NAMALWA (cell line): Measurements from ENCODE around the gene PAQR4.

Experiments used
- DNase-seq: peaks from one replicate; pipeline ENCODE4 v3.0.0-alpha.2; 2015; ENCODE audit warnings: low spot score

The PAQR4 gene

DNA sequence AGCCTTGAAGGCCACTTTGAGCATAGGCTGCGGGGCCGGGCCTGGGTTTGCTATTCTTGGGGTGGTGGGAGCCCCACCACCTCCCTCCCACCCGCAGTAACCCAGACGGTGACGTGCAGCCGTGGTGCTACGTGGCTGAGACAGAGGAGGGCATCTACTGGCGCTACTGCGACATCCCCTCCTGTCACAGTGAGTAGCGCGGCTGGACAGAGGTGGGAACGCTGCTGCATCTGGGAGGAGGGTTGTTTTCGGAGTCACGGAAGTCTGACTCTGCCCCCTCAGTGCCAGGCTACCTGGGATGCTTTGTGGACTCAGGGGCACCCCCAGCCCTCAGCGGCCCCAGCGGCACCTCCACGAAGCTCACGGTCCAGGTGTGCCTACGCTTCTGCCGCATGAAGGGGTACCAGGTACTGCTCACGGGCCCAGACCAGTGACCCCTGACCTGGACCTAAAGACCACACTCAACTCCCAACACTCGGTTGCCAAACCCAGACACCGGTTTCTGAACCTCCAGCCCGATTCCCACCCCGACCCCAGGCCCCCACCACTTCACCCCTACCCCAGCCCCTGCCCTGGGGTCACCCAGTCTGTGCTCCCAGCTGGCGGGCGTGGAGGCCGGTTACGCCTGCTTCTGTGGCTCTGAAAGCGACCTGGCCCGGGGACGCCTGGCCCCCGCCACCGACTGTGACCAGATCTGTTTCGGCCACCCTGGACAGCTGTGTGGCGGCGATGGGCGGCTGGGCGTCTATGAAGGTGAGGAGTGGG, 2.9 kb upstream of the PAQR4 start:
- DNase-seq: no peak

DNA sequence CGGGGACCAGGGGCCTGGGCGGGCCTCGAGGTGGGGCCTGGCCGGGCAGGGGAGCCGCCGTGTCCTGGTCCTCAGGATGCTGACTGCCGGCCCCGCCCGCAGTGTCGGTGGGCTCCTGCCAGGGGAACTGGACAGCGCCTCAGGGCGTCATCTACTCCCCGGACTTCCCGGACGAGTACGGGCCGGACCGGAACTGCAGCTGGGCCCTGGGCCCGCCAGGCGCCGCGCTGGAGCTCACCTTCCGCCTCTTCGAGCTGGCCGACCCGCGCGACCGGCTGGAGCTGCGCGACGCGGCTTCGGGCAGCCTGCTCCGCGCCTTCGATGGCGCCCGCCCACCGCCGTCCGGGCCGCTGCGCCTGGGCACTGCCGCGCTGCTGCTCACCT, 2.3 kb upstream of the PAQR4 start:
- DNase-seq: no peak

DNA sequence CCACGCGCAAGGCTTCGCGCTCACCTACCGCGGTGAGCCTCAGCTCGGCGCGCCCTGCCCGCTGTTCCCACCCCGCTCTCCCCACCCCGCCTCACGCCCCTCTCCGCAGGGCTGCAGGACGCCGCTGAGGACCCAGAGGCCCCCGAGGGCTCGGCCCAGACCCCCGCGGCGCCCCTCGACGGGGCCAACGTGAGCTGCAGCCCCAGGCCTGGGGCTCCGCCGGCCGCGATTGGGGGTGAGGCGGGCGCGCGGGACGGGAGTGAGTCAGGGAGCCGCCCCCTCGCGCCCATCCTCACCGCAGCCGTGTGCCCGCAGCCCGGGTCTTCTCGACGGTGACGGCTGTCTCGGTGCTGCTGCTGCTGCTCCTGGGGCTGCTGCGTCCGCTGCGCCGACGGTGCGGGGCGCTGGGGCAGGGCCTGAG, 1.9 kb upstream of the PAQR4 start:
- DNase-seq: no peak

DNA sequence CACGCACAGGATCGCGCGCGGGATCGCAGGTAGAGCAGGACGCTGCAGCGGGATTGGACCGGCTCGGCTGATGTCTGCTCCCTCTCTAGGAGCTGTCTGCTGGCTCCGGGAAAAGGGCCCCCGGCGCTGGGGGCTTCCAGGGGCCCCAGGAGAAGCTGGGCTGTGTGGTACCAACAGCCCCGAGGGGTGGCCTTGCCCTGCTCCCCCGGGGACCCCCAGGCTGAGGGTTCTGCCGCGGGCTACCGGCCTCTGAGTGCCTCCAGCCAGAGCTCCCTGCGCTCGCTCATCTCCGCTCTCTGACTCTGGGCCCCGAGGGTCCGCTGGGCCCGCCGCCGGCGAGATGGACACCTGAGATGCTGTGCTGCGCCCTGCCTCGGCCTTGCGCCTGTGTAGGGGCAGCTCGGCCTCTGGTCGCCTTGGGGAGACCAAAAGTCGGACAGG, 1.4 kb upstream of the PAQR4 start:
- DNase-seq: no peak

DNA sequence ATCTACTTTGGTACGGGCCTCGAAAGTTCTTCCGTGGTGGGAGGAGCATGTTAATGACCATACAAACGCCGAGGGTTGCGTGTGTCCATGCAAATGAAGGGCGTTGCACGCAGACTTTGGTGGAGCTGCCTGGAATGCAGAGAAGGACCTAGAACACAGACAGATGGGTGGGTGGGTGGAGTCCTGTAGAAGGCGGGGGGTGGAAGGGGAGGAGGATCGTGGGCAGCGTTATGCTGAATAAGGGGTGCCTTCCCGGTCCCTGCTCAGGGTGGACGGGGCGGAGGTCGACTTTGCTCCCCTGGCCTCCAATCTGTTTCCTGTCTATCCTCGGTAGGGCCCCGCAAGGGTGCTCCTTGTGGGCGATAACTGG, 795 bp upstream of the PAQR4 start:
- peak; percentile 85 for DNase-seq

DNA sequence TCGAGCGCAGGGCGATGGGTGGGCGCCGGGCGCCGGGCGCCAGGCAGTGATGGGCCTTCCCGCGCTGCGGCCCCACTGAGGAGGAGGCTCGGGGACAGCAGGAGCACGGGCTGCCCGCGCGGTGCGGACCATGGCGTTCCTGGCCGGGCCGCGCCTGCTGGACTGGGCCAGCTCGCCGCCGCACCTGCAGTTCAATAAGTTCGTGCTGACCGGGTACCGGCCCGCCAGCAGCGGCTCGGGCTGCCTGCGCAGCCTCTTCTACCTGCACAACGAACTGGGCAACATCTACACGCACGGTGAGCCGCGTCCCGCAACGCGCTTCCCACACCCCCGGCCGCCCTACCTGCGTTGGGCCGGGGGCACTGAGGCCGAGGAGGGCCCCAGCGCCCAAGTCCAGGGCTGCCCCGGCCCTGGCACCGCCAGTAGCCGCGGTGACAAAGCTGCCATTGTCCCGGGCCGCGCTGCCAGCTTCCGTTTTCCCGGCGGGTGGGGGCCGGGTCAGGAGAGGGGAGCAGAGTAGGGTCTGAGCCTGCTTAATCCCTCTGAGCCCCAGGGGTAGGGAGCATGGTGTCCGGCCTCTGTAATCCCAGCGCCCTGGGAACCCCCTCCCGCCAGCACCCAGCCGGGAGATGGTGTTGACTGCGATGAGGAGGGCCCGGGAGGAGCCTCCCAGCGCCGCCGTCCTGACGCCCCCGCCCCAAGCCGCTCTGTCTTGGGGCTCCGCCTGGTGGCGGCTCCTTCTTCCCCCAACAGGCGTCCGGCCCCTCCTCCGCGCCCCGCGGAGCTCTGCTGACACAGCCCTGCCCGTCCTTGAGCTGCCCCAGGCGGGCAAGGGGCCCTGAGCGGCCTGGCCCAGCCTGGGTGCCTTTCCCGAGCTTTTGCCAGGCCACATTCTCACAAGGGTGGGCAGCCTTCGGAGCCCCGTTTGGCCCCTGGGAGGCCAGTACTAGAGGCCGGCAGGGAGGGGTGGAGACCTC, 685 bp downstream of the PAQR4 start:
- DNase-seq: peak; percentile 89

DNA sequence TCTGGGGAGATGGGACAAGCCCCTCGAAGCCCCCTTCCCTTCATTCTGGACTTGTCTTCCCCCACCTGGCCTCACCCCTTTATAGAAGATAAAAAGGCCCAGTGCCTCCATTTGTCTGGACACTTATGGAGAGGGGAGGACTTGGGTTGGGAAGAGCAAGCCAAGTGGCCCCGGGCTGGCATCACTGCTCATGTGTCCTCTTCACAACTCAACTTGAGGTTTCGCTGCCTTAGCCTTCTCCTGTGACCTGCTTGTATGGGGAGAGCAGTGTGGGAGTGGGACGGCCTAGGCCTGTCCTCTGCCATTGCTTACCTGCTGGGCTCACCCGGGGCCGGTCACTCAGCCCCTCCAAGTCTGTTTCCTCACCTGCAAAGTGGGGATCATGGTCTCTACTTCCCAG, 1.4 kb downstream of the PAQR4 start:
- no peak for DNase-seq

DNA sequence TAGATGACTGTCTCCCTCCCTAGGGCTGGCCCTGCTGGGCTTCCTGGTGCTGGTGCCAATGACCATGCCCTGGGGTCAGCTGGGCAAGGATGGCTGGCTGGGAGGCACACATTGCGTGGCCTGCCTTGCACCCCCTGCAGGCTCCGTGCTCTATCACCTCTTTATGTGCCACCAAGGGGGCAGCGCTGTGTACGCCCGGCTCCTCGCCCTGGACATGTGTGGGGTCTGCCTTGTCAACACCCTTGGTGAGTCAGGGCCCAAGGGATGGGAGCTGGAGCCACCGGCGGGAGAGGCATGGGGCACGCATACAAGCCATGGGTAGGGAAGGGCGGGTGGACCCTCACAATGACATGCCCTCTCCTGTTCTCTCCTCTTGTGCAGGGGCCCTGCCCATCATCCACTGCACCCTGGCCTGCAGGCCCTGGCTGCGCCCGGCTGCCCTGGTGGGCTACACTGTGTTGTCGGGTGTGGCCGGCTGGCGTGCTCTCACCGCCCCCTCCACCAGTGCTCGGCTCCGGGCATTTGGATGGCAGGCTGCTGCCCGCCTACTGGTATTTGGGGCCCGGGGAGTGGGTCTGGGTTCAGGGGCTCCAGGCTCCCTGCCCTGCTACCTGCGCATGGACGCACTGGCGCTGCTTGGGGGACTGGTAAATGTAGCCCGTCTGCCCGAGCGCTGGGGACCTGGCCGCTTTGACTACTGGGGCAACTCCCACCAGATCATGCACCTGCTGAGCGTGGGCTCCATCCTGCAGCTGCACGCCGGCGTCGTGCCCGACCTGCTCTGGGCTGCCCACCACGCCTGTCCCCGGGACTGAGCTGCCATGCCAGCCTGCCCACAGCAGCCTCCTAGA, 2.2 kb downstream of the PAQR4 start:
- DNase-seq: no peak

DNA sequence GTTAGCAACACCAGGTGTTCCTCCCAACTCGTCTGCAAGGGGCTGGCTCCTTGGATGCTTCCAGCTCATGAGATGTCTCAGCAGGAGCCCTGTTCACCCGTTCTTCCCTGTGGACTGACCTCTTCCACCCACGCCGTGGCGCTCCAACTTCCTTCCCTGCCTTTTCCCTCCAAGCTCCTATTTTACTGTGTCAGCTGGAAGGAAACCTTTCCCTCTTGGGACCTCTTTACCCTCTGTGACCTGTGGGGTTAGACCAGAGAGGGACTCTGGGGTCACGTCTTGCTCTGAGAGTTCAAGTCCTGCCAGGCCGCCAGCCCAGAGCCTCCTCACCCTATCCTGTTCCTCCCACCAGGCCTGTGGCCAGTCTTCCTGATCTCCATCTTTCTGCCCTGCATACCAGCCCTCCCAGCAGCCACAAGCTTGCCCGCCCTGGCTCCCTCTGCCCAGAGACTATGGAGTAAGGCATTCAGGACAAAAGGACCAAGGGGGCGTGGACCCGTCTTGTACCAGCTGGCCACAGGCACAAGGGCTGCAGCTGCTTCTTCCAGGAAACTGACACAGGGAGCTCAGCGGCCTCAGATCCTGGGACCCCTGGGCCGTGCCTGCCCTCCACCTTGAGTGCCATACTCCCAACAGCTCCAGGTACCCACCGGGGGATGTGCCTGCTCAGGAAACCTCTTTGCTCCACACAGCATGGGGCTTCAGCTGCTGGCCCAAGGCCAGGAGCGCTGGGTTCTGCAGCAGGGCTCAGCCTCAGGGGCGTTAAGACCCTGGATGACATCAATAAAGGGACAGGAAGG, 3.0 kb downstream of the PAQR4 start:
- DNase-seq: no peak

DNA sequence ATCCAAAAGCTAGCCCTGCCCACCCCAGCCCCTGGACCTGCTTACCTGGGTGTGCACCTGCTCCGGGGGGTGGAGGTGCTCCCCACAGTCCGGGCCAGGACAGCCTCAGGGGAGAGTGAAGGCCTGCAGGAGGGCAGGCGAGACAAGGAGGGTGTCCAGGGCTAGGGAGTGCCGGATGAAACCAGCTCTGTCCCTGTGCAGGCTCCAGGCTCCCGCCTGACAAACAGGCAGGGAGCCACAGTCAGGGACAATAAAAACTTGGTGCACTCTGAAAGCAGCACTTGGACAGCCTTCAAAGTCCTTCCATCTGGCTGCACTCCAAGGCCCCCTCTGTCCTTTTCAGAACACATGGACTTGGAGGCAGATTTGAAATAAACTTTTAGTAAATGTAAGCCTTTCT, 3.9 kb downstream of the PAQR4 start:
- no peak for DNase-seq

DNA sequence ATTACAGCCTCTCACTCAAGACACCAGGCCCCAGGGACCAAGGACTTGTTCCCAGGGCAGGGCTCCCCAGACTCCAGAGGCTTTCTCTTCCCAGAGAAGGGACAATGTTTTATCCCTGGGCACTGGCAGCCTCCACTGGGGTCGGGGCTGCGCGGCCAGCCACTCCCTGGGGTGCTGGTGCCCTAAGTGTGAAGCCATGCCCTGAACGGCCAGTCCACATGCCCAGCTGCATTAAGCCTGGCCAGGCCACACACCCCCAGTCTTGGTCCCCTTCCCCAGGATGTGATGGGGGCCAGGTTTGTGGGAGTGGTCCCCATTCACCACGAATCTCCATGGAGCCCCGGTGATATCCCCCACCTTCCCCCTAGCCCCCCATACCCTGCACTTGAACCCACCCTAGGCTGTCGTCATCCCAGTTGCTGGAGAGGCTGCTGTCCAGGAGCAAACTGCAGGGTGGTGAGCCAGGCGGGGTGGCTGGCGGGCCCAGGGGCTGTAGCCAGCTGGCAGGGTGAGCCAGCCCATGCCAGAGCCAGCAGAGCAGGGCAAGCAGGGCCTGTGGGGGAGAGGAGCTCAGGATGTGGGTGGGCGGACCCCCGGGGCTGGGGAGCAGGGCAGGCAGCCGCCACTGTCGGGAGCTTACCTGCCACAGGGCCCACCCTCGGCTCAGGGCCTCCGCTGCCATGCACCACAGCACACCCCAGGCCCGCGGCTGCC, 4.6 kb downstream of the PAQR4 start:
- no peak for DNase-seq

DNA sequence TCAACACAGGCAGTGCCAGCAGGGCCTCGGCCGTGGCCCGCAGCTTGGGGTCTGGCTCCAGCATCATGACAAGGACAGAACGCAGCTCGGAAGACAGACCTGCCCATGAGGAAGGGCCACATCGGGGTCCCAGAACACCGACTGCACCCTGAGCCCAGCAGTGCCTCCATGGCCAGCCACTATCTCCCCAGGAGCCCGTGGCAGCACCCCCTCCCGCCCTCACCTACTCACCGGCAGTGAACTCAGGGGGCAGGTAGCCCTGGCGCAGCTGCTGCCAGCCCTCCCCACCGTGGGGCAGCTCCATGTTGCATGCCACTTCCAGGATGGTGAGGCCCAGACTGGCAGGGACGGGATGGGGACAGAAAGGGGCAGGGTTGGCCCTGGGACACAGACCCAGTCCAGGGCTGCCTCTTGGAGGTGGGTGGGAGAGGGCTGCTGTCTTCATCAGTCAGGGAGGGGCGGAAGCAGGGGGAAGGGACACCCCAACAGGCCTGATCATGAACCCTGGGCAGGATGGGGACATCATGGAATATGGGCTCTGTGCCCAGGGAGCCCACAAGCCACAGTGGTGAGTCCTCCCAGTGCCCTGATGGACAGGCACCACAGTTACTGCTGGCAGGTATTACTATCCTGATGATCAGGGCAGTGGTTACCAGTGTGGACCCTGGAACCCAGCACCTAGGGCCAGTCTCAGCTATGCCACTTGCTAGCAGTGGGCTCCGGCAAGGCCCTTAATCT, 5.3 kb downstream of the PAQR4 start:
- no peak for DNase-seq

DNA sequence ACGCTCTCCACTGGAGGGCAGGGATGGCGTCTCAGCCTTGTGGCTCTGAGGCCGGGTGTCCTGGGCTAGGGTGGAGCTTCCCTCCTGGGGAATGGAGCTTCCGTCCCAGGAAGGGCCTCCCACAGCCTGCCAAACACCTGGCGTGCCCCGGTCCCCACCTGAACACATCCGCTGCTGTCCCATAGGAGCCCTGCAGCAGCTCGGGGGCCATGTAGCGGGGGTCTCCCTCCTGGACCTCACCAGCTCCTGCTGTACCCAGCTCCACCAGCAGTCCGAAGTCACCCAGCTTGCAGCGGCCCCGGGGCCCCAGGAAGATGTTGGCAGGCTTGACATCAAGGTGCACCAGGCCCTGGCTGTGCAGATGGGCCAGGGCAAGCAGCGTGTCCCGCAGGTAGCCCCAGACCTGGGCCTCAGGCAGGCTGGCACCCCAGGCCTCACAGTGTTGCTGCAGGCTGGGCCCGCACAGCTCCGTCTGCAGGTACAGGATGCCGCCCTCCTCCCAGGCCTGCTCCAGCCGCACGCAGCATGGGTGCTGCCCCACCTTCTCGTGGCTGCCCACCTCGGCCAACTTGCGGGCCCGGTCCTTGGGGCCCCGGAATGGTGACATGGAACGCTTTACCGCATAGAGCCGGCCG, 6.1 kb downstream of the PAQR4 start:
- DNase-seq: no peak

DNA sequence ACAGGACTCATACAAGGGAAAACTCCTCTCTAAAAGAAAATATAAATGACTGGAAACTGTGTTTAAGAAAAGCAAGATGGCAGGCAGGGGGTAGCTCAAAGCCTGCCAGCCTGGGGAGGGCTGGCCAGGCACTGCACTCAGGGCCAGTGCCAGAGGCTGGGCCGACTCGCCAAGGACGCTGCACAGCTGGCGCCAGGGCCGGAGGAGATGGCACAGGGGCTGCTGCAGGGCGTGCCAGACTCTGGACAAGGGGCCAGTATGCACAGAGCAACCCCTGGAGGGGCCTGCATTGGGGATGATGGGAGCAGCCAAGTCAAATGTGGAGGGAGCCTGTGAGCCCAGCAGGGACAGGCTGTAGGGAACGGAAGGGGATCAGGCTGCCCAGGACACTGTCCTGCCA, 7.1 kb downstream of the PAQR4 start:
- DNase-seq: no peak

DNA sequence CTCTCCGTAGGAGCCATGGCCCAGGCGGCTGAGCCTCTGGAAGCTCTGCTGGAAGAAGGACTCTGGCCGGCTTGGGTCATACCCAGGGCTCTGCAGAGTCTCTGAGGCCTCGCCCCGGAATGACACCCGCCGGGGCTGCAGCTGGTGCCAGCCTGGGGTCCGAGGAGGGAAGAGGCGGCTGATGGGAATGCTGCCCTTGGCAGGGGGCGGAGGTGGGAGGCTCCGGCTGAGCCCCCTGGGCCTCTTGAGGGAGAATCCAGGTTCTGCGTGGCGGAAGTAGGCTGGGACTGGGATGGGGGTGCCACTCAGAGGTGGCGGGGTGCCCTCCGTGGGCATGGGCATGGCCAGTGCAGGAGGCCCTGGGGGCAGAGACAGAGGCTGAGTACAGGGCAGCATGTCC, 7.5 kb downstream of the PAQR4 start:
- DNase-seq: no peak

DNA sequence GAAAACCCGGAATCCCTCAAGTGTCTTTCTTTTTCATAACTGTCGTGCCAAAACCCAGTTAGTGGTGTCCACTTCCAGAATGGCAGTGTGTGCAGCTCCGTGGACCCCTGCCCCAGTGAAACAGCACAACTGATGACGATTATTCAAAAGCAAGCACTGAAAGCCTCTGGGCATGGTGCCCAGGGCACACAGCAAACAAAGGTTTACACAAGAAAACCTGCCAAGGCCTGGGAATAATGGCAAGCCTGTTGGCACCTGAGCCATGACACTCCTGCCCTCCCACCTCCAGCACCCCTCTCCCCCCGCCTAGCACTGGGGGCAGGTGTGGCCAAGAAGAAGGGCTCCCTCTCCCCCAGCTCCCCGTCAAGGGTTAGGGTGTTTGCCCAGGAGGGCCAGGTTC, 8.3 kb downstream of the PAQR4 start:
- no peak for DNase-seq

DNA sequence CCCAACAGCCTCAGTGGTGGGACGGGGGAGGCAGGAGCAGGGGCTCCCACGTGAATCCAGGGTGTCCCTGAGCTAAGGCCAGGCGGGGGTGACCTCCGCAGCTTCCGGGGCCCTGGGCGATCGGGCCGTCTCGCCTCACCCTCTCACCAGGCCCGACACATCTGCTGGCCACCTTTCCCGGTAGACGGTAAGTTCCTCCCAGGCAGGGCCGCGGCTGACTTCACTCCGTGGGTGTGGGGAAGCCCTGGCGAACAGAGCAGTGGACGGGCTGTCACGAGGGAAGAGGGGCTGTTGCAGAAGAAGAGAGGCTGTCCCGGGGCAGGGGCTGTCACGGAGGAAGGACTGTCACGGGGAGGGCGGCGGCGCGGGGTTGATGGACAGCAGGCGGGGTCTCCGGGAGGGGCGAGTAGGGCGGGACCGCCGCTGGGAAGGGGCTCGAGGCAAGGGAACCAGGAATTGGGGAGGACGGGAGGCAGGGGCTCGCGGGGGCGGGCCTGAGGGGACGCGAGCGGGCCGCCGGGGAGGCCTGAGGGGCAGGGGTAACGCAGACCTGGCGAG, 10.6 kb downstream of the PAQR4 start:
- DNase-seq: peak; percentile 39

DNA sequence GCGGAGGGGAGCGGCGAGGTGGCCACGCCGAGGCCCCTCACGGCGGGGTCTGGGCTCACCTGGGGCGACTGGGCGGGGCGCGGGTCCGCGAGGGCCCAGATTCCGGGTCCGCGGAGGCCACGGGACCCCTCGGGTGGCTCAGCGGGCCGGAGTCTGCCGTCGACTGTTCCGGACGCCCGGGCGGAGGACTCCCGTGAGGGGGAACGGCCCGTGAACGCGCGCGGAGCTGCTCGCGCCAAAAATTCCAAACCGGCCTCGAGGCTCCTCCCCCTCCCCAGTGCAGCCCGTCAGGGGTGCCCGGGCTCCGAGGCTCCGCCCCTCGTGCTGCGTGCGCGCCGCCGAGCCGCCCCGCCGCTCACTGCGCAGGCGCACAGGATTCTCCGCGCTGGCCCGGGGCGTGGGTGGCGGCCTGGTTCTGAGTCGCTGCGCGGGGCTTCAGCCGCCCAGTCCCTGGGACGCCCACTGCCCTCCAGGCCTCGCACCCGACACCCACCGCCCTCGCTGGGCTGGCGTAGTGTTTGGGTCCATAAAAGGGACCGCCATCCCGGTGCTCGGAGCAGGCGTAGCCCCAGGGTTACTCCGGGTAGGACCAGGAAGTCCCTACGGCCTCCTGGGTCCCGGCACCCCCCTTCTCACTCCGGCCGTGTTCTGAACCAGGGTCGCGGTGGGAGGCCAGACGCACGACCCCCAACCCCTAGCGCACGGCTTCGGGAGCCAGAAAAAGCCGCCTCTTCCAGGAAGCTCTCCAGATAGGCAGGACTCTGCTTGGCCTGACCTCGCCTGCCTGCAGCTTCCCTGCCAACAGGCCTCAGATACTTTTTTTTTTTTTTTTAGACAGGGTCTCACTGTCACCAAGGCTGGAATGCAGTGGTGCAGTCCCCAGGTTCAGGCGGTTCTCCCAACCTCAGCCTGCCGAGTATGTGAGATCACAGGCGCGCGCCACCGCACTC, 11.4 kb downstream of the PAQR4 start, which contains the start of gene PKMYT1:
Gene PKMYT1, minus strand, starts transcription at position 220 of the 950 bp plus-strand sequence. CDS start 789 bp downstream, outside the sequence.
- DNase-seq: peak; percentile 93
